AG04450 (cell line): ENCODE data around the gene COG3. TPM values are rescaled to one million over a fixed set of nuclear protein-coding genes. Genes with fewer than 3 reads are reported as not detected.

Experiments
- CTCF ChIA-PET: fragments of 300-600, 350-600 bp; formaldehyde crosslinking; extraction: SDS; loops from one replicate; lab custom pipeline; 2022; ENCODE audit warnings: antibody characterized with exemption, inconsistent platforms; lab: Charles Lee
- POLR2A ChIA-PET: fragments of 350-600 bp; formaldehyde crosslinking; extraction: SDS; loops from one replicate; lab custom pipeline; 2021; ENCODE audit warnings: antibody characterized with exemption, inconsistent platforms; lab: Yijun Ruan, JAX
- DNase-seq: peaks from one replicate; pipeline ENCODE4 v3.0.0-alpha.2; 2011; ENCODE audit warnings: low read depth, low spot score
- H3K27ac ChIP-seq: one replicate; pipeline ENCODE4 v1.5.1; 2012; ENCODE audit warnings: low read depth, low read length, control low read depth
- H3K27me3 ChIP-seq: one replicate; pipeline ENCODE4 v1.6.0; 2012; ENCODE audit warnings: low read length; ENCODE audit not compliant: control insufficient read depth, insufficient read depth
- H3K4me3 ChIP-seq: 2 replicates; pipeline ENCODE4 v1.5.1; 2011; ENCODE audit warnings: mild to moderate bottlenecking, low read depth, low read length, control low read depth
- H3K9me3 ChIP-seq: 2 replicates; pipeline ENCODE4 v1.5.1; 2012; ENCODE audit warnings: low read length; ENCODE audit not compliant: control insufficient read depth, insufficient read depth
- polyA plus RNA-seq: library from polyadenylated mRNA; depleted of rRNA; stranded (reverse); fragments of >200 nt; gene quantifications from 2 replicates; pipeline ENCODE4 v1.2.3, GENCODE V29; 2011
- TF ChIP-seq, protein P1 (sequence below): IDR thresholded peaks from 2 replicates; pipeline ENCODE4 v1.5.1; 2011; ENCODE audit warnings: low read depth, low read length, control low read depth, inconsistent platforms

Gene COG3
- polyA plus RNA-seq, 1 experiment: 36.3 TPM

GRCh38 chr13:45522571-45522970 lies 57.8 kb downstream of the COG3 start:
- no peak overlapping the region for H3K4me3 ChIP-seq
- H3K27me3 ChIP-seq: no peaks in the 10 kb centered on the region
- TF ChIP-seq, protein P1, sequence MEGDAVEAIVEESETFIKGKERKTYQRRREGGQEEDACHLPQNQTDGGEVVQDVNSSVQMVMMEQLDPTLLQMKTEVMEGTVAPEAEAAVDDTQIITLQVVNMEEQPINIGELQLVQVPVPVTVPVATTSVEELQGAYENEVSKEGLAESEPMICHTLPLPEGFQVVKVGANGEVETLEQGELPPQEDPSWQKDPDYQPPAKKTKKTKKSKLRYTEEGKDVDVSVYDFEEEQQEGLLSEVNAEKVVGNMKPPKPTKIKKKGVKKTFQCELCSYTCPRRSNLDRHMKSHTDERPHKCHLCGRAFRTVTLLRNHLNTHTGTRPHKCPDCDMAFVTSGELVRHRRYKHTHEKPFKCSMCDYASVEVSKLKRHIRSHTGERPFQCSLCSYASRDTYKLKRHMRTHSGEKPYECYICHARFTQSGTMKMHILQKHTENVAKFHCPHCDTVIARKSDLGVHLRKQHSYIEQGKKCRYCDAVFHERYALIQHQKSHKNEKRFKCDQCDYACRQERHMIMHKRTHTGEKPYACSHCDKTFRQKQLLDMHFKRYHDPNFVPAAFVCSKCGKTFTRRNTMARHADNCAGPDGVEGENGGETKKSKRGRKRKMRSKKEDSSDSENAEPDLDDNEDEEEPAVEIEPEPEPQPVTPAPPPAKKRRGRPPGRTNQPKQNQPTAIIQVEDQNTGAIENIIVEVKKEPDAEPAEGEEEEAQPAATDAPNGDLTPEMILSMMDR: no peak
- CTCF ChIA-PET: interaction anchor here (3.6 kb wide), 1 partner anchor 10 kb away, joined by 24 read pairs; no protein-coding TSS in a partner anchor
- no peak overlapping the region for H3K27ac ChIP-seq
- H3K9me3 ChIP-seq: no peaks in the 10 kb centered on the region
- DNase-seq: no peak
- POLR2A ChIA-PET: no interaction called here

DNA sequence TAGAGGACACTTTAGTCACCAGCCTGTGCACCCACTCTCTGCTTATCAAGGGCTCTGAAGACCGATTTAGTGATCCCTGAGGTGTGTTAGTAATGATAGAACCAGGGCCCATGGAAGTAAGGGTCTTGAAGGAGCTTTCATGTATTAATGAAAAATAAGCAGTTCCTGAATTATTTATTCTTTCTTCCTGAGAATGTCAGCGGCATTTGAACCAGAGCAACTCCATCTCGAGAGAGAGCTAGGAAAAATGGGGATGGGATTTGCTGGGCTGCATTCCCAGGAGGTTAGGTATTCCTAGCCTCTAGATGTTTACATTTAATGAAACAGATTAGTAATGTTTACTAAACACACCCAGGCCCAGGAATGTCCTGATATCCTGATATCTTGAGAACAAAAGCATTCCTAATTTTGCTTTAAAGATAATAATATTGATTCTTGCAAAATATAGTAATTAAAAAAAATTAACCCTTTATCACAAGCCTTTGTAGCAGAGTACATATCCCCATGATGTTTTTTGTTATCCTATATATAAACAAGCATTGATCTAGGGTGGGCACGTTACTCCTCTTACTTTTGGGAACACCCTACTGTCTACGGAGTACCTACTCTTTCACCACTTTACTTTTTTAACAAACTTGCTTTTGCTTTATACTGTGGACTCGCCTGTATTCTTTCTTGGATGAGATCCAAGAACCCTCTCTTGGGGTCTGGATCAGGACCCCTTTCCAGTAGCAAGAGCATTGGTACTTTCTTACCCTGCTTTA lies 63.1 kb downstream of the COG3 start:
- Histone ChIP-seq H3K4me3 (no peak overlapping the region), H3K27ac (peak overlapping the region; percentile 81), H3K27me3 (no peaks in the 10 kb centered on the region), H3K9me3 (no peaks in the 10 kb centered on the region)
- ChIA-PET CTCF (interaction anchor here (2.4 kb wide), 1 partner anchor 16 kb away, joined by 9 read pairs; no protein-coding TSS in a partner anchor), POLR2A (interaction anchor here (0.6 kb wide), 1 partner anchor 1065 kb away, joined by 4 read pairs; no protein-coding TSS in a partner anchor)
- peak; percentile 43 for DNase-seq
- TF ChIP-seq, protein P1: no peak

GRCh38 chr13:45529758-45530157 lies 65.0 kb downstream of the COG3 start:
- DNase-seq: no peak
- H3K9me3 ChIP-seq: no peaks in the 10 kb centered on the region
- ChIA-PET CTCF (interaction anchor here (1.5 kb wide), 1 partner anchor 18 kb away, joined by 7 read pairs; no protein-coding TSS in a partner anchor), POLR2A (no interaction called here)
- TF ChIP-seq, protein P1: no peak
- H3K27me3 ChIP-seq: no peaks in the 10 kb centered on the region
- no peak overlapping the region for H3K27ac ChIP-seq
- no peak overlapping the region for H3K4me3 ChIP-seq

- CTCF ChIA-PET: no interaction called here
- no peak overlapping the region for H3K27ac ChIP-seq
- H3K27me3 ChIP-seq: no peaks in the 10 kb centered on the region
- no peak overlapping the region for H3K4me3 ChIP-seq
- no peak for DNase-seq
- POLR2A ChIA-PET: no interaction called here
- TF ChIP-seq, protein P1: no peak
- H3K9me3 ChIP-seq: no peaks in the 10 kb centered on the region
Measured at GRCh38 chr13:45534604-45535003, 69.9 kb downstream of the COG3 start.

- Histone ChIP-seq H3K27ac (no peak overlapping the region), H3K9me3 (no peaks in the 10 kb centered on the region), H3K4me3 (no peak overlapping the region), H3K27me3 (no peaks in the 10 kb centered on the region)
- ChIA-PET POLR2A (no interaction called here), CTCF (interaction anchor here (1.2 kb wide), 1 partner anchor 24 kb away, joined by 3 read pairs; no protein-coding TSS in a partner anchor)
- no peak for DNase-seq
- TF ChIP-seq, protein P1: no peak
Measured at GRCh38 chr13:45536224-45536623, 71.5 kb downstream of the COG3 start.
